Right lobe of liver (tissue), 4 donors: Measurements from ENCODE around the gene NAXE.

Source experiments
- CTCF ChIP-seq, 4 donors: fragments of 200-600 bp in 3 of 4; fragments of 450-650 bp in 1 of 4; IDR thresholded peaks; one replicate each; pipeline versions ENCODE4 v1.5.1 to v1.8.0; 2016 to 2022; ENCODE audit warnings: antibody characterized with exemption in 4 of 4, mild to moderate bottlenecking in 2 of 4
- POLR2A ChIP-seq: fragments of 450-650 bp; IDR thresholded peaks from one replicate; pipeline ENCODE4 v1.6.1; 2017; ENCODE audit warnings: antibody characterized with exemption, mild to moderate bottlenecking
- donor health status: DM: no; HTN: no; CAD: no.
- donor health status: DM: no; HTN: no; CAD: no.
- donor health status: DM: no; HTN: yes; CAD: no.

GRCh38 chr1:156547434-156547833 lies 44.1 kb upstream of the NAXE start:
- TF ChIP-seq CTCF (IDR thresholded peaks at IDR 0.05) = no peak
- no peak for TF ChIP-seq POLR2A
